NCI-H774 (cell line): Measurements from ENCODE around the gene DAB2IP.

Experiments used
- DNase-seq: peaks from one replicate; lab custom pipeline; 2025; lab: John Stamatoyannopoulos, UW

The DAB2IP gene

GRCh38 chr9:121818016-121818661, 166.7 kb downstream of the DAB2IP start:
- no peak for DNase-seq

- no peak for DNase-seq
These were observed 167.5 kb downstream of the DAB2IP start for GRCh38 chr9:121818841-121819427.

GRCh38 chr9:121819428-121820231, 168.2 kb downstream of the DAB2IP start:
- no peak for DNase-seq

- no peak for DNase-seq
These were observed 169.0 kb downstream of the DAB2IP start for GRCh38 chr9:121820286-121821005.

DNA sequence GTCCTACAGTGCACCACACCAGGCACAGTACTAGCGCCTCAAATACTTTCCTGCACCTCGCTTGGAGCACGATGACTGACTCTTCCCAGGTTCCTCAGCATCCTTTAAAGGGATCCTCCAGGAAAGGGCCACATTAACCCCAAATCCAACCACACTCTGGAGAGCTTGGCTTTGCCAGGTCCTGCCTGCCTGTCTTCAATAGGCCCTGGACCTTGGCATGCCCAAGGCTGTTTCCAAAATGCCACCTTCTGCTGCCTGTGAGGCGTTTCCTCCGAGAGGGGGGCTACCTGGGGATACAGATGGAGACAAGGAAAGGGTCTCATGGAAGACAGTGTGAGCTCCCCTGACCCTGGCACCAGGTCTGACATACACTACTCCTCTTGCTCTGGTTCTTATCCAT, 169.9 kb downstream of the DAB2IP start:
- no peak for DNase-seq

GRCh38 chr9:121822093-121823085, 171.0 kb downstream of the DAB2IP start:
- DNase-seq, result no peak

GRCh38 chr9:121823451-121824169, 172.2 kb downstream of the DAB2IP start:
- no peak for DNase-seq

DNA sequence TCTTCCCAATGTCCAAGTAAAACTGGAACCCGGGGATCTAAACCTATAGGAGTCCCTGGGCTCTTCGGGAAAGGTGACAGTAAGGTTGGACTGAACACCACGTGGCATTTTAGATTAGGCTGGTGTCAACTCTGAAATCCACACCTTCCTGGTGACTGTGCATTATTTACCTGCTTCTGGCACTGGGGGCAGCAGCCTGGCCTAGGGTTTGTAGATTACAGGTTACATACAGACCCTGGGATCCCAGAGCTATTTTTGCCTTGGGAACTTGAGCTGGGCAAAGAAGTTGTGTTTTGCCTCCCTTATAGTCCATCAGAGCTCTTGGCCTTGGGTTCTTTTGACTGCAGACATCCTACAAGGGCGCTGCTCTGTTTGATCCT, 173.2 kb downstream of the DAB2IP start:
- no peak for DNase-seq

DNA sequence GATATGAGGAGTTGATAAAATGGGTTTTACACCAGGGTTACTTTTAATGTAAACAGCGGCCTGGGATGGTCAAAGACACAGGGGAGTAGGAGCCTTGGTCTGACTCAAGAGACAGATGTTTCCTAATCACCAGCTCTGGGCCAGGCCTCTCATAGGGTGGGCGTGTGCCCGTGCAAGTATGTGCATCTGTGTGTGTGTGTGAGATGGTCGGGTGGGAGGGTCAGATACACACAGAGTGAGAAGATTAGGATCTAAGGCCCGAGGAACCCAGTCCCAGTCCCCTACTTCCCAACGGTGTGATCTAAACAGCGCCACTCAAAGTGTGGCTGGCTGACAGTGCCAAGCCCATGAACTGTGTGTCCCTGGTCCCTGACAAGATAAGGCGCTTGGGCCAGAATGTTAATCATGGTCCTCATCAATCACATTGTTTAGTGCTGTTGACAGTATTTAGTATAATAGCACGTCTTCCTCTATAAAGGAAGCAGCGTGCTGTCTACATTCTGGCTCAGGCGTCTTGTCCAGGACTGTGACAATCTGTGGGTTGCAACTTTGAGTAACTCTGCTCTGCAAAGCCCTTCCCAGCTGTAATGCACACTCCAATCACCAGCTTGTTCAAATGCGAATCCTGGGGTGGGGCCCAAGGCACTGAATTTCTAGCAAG, 173.7 kb downstream of the DAB2IP start:
- no peak for DNase-seq

GRCh38 chr9:121826711-121827110, 175.3 kb downstream of the DAB2IP start:
- DNase-seq, result no peak

GRCh38 chr9:121827251-121827967, 176.0 kb downstream of the DAB2IP start:
- no peak for DNase-seq

DNA sequence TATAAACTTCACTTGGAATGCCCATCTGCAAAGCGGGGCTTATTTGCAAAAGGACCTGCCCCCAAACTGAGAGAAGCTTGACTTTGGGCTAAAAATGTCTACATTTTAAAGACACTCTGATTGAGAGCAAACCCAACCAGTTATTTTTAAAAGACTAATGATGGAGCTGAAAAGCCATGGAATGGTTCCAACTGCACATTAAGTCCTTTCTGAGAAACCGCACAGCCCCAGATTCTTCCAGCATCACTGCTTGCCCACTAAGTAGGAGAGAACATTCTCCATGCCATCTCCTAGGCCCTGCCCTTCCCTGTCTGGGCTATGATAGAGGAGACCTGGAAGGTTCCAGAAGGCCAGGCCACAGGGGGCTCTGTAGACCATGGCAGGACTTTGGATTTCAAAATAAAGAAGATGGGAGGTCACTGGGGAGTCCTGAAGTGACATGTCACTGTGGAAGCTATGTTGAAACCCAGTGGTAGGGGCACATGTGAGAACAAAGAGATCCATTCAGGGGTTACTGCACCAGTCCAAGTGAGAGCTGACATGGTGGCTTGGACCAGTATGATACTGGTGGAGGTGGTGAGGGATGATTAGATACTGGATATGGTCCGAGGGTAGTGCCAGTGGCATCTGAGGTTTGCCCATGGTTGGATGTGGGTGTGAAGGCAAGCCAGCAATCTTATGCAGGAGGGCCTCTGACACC, 179.2 kb downstream of the DAB2IP start:
- no peak for DNase-seq

GRCh38 chr9:121831869-121832268, 180.4 kb downstream of the DAB2IP start:
- DNase-seq, result no peak

DNA sequence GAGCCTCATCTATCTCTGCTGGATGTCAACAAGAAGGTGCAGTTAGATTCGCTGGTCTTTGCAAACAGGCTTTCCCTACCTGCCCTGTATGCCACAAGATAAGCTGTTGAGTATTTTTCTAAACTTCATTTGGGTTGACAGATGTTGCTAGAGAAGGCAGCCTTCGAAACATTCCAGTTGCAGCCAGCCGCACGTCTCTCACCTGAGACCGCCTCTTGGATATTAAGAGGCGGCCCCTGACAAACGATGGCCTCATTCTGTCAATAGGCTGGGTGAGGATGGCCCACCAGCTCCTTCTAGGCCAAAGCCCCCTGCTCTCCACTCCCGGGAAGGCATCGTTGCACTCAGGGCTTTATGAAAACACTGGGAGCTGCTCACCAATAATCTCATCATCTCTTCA, 181.6 kb downstream of the DAB2IP start:
- DNase-seq, result no peak
